Parathyroid adenoma (tissue), 2 donors: ENCODE results near the gene WFDC8.

Experiments
- H2AFZ ChIP-seq: fragments of 300-600 bp; sonication (generic); one replicate; pipeline ENCODE4 v1.7.0; 2017; ENCODE audit warnings: antibody characterized with exemption, mild to moderate bottlenecking
- H3K27ac ChIP-seq: fragments of 300-600 bp; sonication (generic); one replicate; pipeline ENCODE4 v1.7.0; 2017
- H3K27me3 ChIP-seq: fragments of 300-600 bp; sonication (generic); one replicate; pipeline ENCODE4 v1.7.0; 2017; ENCODE audit warnings: low read length; ENCODE audit not compliant: control insufficient read depth, insufficient read depth
- H3K36me3 ChIP-seq: fragments of 300-600 bp; sonication (generic); one replicate; pipeline ENCODE4 v1.7.0; 2017; ENCODE audit warnings: low read length; ENCODE audit not compliant: control insufficient read depth, insufficient read depth
- H3K4me1 ChIP-seq: fragments of 300-600 bp; sonication (generic); one replicate; pipeline ENCODE4 v1.7.0; 2017; ENCODE audit warnings: control low read depth
- H3K4me2 ChIP-seq: fragments of 300-600 bp; sonication (generic); one replicate; pipeline ENCODE4 v1.7.0; 2017; ENCODE audit warnings: low read length
- H3K4me3 ChIP-seq: fragments of 300-600 bp; sonication (generic); one replicate; pipeline ENCODE4 v1.7.0; 2017; ENCODE audit warnings: low read depth, low read length
- H3K79me2 ChIP-seq: fragments of 300-600 bp; sonication (generic); one replicate; pipeline ENCODE4 v1.7.0; 2017; ENCODE audit warnings: control low read depth
- H3K9ac ChIP-seq: fragments of 300-600 bp; sonication (generic); one replicate; pipeline ENCODE4 v1.7.0; 2017; ENCODE audit warnings: mild to moderate bottlenecking
- H3K9me3 ChIP-seq: fragments of 300-600 bp; sonication (generic); one replicate; pipeline ENCODE4 v1.7.0; 2017; ENCODE audit warnings: low read length; ENCODE audit not compliant: control insufficient read depth
- CTCF ChIP-seq: fragments of 300-600 bp; sonication (generic); IDR thresholded peaks from one replicate; pipeline ENCODE4 v1.7.0; 2017; ENCODE audit warnings: antibody characterized with exemption, mild to moderate bottlenecking
- donor health status: primary hyperparathyroidism.

WFDC8 gene

GRCh38 chr20:45555198-45555597 is 23.9 kb downstream of the WFDC8 start:
- no peak for TF ChIP-seq CTCF
- Histone ChIP-seq H3K9ac (no peak overlapping the region), H3K4me2 (no peak overlapping the region), H3K27ac (no peak overlapping the region), H3K79me2 (no peaks in the 10 kb centered on the region), H2AFZ (no peak overlapping the region), H3K36me3 (no peaks in the 10 kb centered on the region), H3K4me3 (no peak overlapping the region), H3K4me1 (no peaks in the 10 kb centered on the region), H3K9me3 (no peaks in the 10 kb centered on the region), H3K27me3 (no peaks in the 10 kb centered on the region)

- no peaks in the 10 kb centered on the region for H3K36me3 ChIP-seq
- H3K27ac ChIP-seq = no peak overlapping the region
- H3K79me2 ChIP-seq = no peaks in the 10 kb centered on the region
- H3K9me3 ChIP-seq = no peaks in the 10 kb centered on the region
- H3K4me3 ChIP-seq = no peak overlapping the region
- H3K9ac ChIP-seq = no peak overlapping the region
- no peaks in the 10 kb centered on the region for H3K4me1 ChIP-seq
- no peak overlapping the region for H3K4me2 ChIP-seq
- H2AFZ ChIP-seq = no peak overlapping the region
- no peak for TF ChIP-seq CTCF
- H3K27me3 ChIP-seq = no peaks in the 10 kb centered on the region
Measured at GRCh38 chr20:45552456-45552855, 26.6 kb downstream of the WFDC8 start.

GRCh38 chr20:45550765-45551164 is 28.3 kb downstream of the WFDC8 start:
- no peak overlapping the region for H3K27ac ChIP-seq
- TF ChIP-seq CTCF = no peak
- no peaks in the 10 kb centered on the region for H3K27me3 ChIP-seq
- no peaks in the 10 kb centered on the region for H3K4me1 ChIP-seq
- no peaks in the 10 kb centered on the region for H3K36me3 ChIP-seq
- H3K9me3 ChIP-seq = no peaks in the 10 kb centered on the region
- no peaks in the 10 kb centered on the region for H3K79me2 ChIP-seq
- no peak overlapping the region for H3K4me3 ChIP-seq
- H3K9ac ChIP-seq = no peak overlapping the region
- H3K4me2 ChIP-seq = no peak overlapping the region
- no peak overlapping the region for H2AFZ ChIP-seq

- no peak for TF ChIP-seq CTCF
- Histone ChIP-seq H3K36me3 (no peaks in the 10 kb centered on the region), H3K27ac (no peak overlapping the region), H3K27me3 (no peaks in the 10 kb centered on the region), H3K9ac (no peak overlapping the region), H3K4me2 (no peak overlapping the region), H3K9me3 (no peaks in the 10 kb centered on the region), H3K79me2 (no peaks in the 10 kb centered on the region), H2AFZ (no peak overlapping the region), H3K4me3 (no peak overlapping the region), H3K4me1 (no peaks in the 10 kb centered on the region)
Measured at GRCh38 chr20:45548410-45548809, 30.7 kb downstream of the WFDC8 start.

GRCh38 chr20:45547206-45547770 is 31.8 kb downstream of the WFDC8 start, which contains the start of gene EPPIN:
EPPIN (minus strand) TSS chr20:45547401; CDS start chr20:45547357, 44 bp downstream.
- H3K9ac ChIP-seq = no peak within 1 kb of the TSS
- no peak within 1 kb of the TSS for H2AFZ ChIP-seq
- TF ChIP-seq CTCF = no peak
- H3K4me1 ChIP-seq = no peaks in the 10 kb centered on the region
- H3K27ac ChIP-seq = no peak within 1 kb of the TSS
- H3K9me3 ChIP-seq = no peaks in the 10 kb centered on the region
- H3K4me3 ChIP-seq = no peak within 1 kb of the TSS
- H3K27me3 ChIP-seq = no peaks in the 10 kb centered on the region
- H3K36me3 ChIP-seq = no peaks in the 10 kb centered on the region
- H3K4me2 ChIP-seq = no peak within 1 kb of the TSS
- no peaks in the 10 kb centered on the region for H3K79me2 ChIP-seq
